ENCODE results near the gene SFMBT2.

DNA sequence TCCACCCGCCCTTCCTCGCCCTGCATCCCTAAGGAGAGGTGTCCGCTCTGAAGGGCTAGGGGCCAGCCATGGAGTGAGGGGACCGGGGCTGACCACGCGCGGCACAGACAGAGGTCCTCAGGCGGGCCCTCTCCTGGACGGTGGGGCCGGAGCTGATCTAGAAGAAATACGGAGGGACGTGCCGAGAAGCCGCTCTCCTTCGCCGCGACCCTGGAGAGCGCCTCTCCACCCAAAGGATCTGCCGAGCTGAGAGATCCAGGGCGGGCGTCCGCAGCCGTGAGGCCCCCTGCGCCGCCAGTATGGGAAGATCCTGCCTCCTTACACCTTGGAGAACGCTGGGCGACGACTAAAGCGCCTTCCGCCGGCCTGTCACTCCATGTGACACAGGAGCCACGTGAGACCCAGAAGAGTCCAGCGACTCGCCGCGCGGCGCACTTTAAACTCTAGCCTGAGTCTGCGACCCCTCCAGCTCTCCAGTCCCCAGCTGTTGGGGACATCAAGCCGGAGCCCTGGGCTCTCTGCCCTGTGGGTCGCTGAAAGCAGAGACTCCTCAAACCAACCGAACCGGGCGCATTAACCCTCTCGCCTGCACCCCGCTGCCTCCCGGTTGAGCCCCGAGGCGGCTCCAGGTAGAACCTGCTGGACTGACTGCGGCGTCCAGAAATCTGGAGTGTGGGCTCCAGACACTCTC is 1.5 kb upstream of the SFMBT2 start:
- no peak for TF ChIP-seq YY1 (IDR thresholded peaks at IDR 0.05; ENCODE audit: insufficient read depth, insufficient read length)
- no peak for TF ChIP-seq ZNF274 (IDR thresholded peaks at IDR 0.05; ENCODE audit: low read depth, low read length)

All from NT2/D1 (cell line).